GM12875 (cell line): ENCODE data around the gene IFT25.

Experiments
- H3K4me3 ChIP-seq: one replicate; pipeline ENCODE4 v1.5.1; 2011; ENCODE audit warnings: low read depth, low read length, control low read depth
- CTCF ChIP-seq: IDR thresholded peaks from 2 replicates; pipeline ENCODE4 v1.5.1; 2011; ENCODE audit warnings: low read depth, mild to moderate bottlenecking, control low read depth, inconsistent platforms, low read length, moderate library complexity, borderline replicate concordance; ENCODE audit not compliant: insufficient read depth

The IFT25 gene

GRCh38 chr1:53929246-53929960 lies 16.1 kb downstream of the IFT25 start:
- TF ChIP-seq CTCF = no peak
- no peak overlapping the region for H3K4me3 ChIP-seq

- no peak for TF ChIP-seq CTCF
- H3K4me3 ChIP-seq = no peak overlapping the region
Observed at GRCh38 chr1:53927376-53927881, 18.1 kb downstream of the IFT25 start.

GRCh38 chr1:53919675-53920066 lies 25.8 kb downstream of the IFT25 start:
- TF ChIP-seq CTCF = no peak
- no peak overlapping the region for H3K4me3 ChIP-seq

- H3K4me3 ChIP-seq = no peak overlapping the region
- no peak for TF ChIP-seq CTCF
Observed at GRCh38 chr1:53918343-53918742, 27.2 kb downstream of the IFT25 start.

- H3K4me3 ChIP-seq = no peak overlapping the region
Observed at GRCh38 chr1:53913352-53914033, 32.0 kb downstream of the IFT25 start.

GRCh38 chr1:53911442-53911841 lies 34.1 kb downstream of the IFT25 start:
- no peak overlapping the region for H3K4me3 ChIP-seq
- no peak for TF ChIP-seq CTCF

More at GRCh38 chr1:53913352-53914033, 32.0 kb downstream of the IFT25 start:
- no peak for TF ChIP-seq CTCF

GRCh38 chr1:53909946-53910345 lies 35.6 kb downstream of the IFT25 start:
- no peak for TF ChIP-seq CTCF
- no peak overlapping the region for H3K4me3 ChIP-seq
